Calu3 (cell line): ENCODE measurements around the gene SLIT1. TPM values are rescaled to one million over a fixed set of nuclear protein-coding genes. Genes with fewer than 3 reads are reported as not detected.
A peak's percentile ranks its signal among the peaks of the same experiment; 100 is the strongest.

Source experiments
- BruUV-seq: library from RNA; stranded (reverse); fragments of 400-500 nt; replicated peaks from 2 replicates; lab custom pipeline; 2021; lab: Mats Ljungman, UMichigan
- CTCF ChIA-PET: fragments of 300-600 bp; sonication (Branson Sonifier 250); formaldehyde crosslinking; loops from one replicate; lab custom pipeline; 2022; ENCODE audit warnings: antibody characterized with exemption; lab: Charles Lee
- DNase-seq: peaks from one replicate; pipeline ENCODE4 v3.0.0; 2022
- H3K27ac Mint-ChIP-seq: one replicate; pipeline ENCODE4 v1.8.0; 2022; ENCODE audit warnings: mixed read lengths; ENCODE audit not compliant: unreplicated experiment
- H3K27me3 Mint-ChIP-seq: one replicate; pipeline ENCODE4 v1.8.0; 2022; ENCODE audit warnings: mixed read lengths; ENCODE audit not compliant: unreplicated experiment
- H3K36me3 Mint-ChIP-seq: one replicate; pipeline ENCODE4 v1.8.0; 2022; ENCODE audit warnings: mild to moderate bottlenecking, moderate library complexity, mixed read lengths; ENCODE audit not compliant: insufficient read depth, unreplicated experiment
- H3K4me1 Mint-ChIP-seq: one replicate; pipeline ENCODE4 v1.8.0; 2022; ENCODE audit warnings: mild to moderate bottlenecking, low read depth, mixed read lengths; ENCODE audit not compliant: unreplicated experiment
- H3K4me3 Mint-ChIP-seq: one replicate; pipeline ENCODE4 v1.8.0; 2022; ENCODE audit warnings: mild to moderate bottlenecking, low read depth, moderate library complexity, mixed read lengths; ENCODE audit not compliant: unreplicated experiment
- H3K9me3 Mint-ChIP-seq: one replicate; pipeline ENCODE4 v1.8.0; 2022; ENCODE audit warnings: low read depth, mixed read lengths; ENCODE audit not compliant: unreplicated experiment
- intact Hi-C: fragments of 100-400 bp; cut with micrococcal nuclease; formaldehyde crosslinking; loops from one replicate; pipeline ENCODE4 v1.10.0; 2022; ENCODE audit not compliant: unreplicated experiment
- total RNA-seq: library from RNA; stranded (reverse); gene quantifications from 2 replicates; pipeline ENCODE4 v1.2.3, GENCODE V29; 2022
- TF ChIP-seq, protein P1 (sequence below): fragments of 200-600 bp; IDR thresholded peaks from one replicate; pipeline ENCODE4 v1.8.0; 2022; ENCODE audit warnings: antibody characterized with exemption; ENCODE audit not compliant: unreplicated experiment

Gene SLIT1
- total RNA-seq, 1 experiment from 2014 or later, result not detected

DNA sequence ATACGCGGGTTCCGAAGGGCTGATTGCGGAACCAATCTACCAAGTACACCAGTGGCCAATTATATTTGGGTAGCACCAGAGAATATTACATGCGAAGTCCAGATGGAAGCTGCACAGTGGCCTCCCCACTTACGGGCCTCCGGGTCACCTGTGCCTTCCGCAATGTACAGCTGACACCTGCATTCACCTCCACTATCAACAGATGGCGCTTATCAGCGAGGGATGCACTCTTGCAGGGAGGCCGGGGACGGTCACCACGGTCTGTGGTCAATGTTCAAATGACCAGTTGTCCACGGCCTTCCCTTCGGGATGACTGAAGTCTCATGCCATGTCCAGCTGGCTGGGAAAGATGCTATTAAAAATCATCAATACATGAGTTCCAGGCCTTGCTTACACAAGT is 47.6 kb downstream of the SLIT1 start:
- H3K27ac Mint-ChIP-seq, result no peak overlapping the region

DNA sequence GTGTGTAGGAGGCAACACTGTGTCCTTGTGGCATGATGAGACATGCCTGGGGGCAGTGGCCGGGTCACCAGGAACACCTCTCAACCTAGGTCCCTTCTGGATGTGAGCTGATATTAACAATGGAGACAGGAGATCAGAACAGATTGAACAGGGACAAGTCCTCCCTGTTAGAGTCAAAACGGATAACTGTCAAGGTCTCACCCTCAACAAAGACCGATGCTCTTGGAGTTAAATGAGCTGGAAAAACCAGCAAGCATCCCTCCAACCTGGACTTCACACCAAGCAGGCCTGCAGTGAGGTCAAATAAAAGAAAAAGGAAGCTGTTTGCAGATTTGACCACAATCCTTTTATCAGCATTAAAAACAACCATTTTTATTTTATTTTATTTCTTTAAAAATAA is 49.0 kb downstream of the SLIT1 start:
- no peaks in the 10 kb centered on the region for H3K4me1 Mint-ChIP-seq

More for the DNA sequence above, 47.6 kb downstream of the SLIT1 start:
- Mint-ChIP-seq H3K9me3 (no peaks in the 10 kb centered on the region), H3K36me3 (no peaks in the 10 kb centered on the region), H3K4me1 (no peaks in the 10 kb centered on the region), H3K4me3 (no peak overlapping the region), H3K27me3 (peaks cover 95% of the 10 kb centered on the region)
- no TSS peak for BruUV-seq
- intact Hi-C loops, result no loop called here
- CTCF ChIA-PET, result interaction anchor here (0.7 kb wide), 1 partner anchor 72 kb away, joined by 3 read pairs; no protein-coding TSS in a partner anchor
- DNase-seq, result peak; percentile 35
- TF ChIP-seq, protein P1, sequence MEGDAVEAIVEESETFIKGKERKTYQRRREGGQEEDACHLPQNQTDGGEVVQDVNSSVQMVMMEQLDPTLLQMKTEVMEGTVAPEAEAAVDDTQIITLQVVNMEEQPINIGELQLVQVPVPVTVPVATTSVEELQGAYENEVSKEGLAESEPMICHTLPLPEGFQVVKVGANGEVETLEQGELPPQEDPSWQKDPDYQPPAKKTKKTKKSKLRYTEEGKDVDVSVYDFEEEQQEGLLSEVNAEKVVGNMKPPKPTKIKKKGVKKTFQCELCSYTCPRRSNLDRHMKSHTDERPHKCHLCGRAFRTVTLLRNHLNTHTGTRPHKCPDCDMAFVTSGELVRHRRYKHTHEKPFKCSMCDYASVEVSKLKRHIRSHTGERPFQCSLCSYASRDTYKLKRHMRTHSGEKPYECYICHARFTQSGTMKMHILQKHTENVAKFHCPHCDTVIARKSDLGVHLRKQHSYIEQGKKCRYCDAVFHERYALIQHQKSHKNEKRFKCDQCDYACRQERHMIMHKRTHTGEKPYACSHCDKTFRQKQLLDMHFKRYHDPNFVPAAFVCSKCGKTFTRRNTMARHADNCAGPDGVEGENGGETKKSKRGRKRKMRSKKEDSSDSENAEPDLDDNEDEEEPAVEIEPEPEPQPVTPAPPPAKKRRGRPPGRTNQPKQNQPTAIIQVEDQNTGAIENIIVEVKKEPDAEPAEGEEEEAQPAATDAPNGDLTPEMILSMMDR, result peak; percentile 24

DNA sequence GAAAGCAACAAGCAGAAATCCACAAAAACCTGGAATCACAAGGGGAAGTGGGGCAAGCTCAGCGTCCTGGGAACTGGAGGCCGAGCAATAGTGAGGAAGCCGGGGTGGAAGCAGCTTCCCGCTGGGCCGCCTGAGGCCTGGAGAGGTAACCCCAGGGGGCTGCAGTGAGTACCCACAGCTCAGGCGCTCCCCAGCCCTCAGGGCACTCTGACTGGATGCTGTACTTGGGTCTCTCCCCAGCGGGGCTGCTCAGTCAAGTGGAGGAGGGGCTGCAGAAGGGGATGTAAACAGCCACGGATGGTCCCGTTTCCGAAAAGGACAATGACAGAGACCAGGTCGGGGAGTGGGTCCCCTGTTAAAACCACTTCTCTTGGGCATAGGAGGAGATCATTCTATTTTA is 50.3 kb downstream of the SLIT1 start:
- CTCF ChIA-PET, result no interaction called here
- Mint-ChIP-seq H3K9me3 (no peaks in the 10 kb centered on the region), H3K4me1 (no peaks in the 10 kb centered on the region), H3K4me3 (no peak overlapping the region), H3K27ac (no peak overlapping the region), H3K36me3 (no peaks in the 10 kb centered on the region), H3K27me3 (peaks cover 90% of the 10 kb centered on the region)
- TF ChIP-seq, protein P1, result no peak
- no TSS peak for BruUV-seq
- intact Hi-C loops, result no loop called here
- no peak for DNase-seq

More for the DNA sequence above, 49.0 kb downstream of the SLIT1 start:
- BruUV-seq, result no TSS peak
- peaks cover 95% of the 10 kb centered on the region for H3K27me3 Mint-ChIP-seq
- H3K27ac Mint-ChIP-seq, result no peak overlapping the region
- CTCF ChIA-PET, result no interaction called here
- intact Hi-C loops, result no loop called here
- no peaks in the 10 kb centered on the region for H3K9me3 Mint-ChIP-seq
- no peak overlapping the region for H3K4me3 Mint-ChIP-seq
- H3K36me3 Mint-ChIP-seq, result no peaks in the 10 kb centered on the region
- TF ChIP-seq, protein P1, result no peak
- DNase-seq, result no peak

DNA sequence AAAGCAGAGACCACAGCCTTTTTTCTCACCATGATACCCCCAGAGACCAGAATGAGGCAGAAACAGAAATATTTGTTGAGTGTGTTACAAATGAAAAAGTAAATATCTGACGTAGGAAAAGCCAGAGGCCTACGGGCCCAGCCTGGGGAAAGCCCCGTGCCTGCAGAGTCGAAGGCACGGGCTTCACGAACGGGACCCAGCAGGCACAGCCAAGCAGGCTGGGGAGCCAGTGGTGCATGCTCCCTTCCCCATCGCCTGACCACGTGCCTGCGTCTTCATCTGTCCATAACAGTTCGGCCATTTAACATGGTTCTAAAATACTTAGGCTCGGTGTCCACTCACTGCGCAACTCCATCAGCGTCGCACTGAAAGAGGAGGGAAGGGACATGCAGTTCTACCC is 50.8 kb downstream of the SLIT1 start:
- CTCF ChIA-PET, result no interaction called here
- Mint-ChIP-seq H3K27me3 (peaks cover 89% of the 10 kb centered on the region), H3K9me3 (no peaks in the 10 kb centered on the region), H3K4me1 (no peaks in the 10 kb centered on the region), H3K27ac (no peak overlapping the region), H3K36me3 (no peaks in the 10 kb centered on the region), H3K4me3 (no peak overlapping the region)
- TF ChIP-seq, protein P1, result no peak
- no peak for DNase-seq
- intact Hi-C loops, result no loop called here
- BruUV-seq, result no TSS peak
